Measurements from ENCODE around the gene TRRAP.
"Not testable (repeated sequence)": the region's sequence is repeated elsewhere in the genome, so short reads cannot be mapped to it uniquely, and the experiment has no call there.

The TRRAP gene

DNA sequence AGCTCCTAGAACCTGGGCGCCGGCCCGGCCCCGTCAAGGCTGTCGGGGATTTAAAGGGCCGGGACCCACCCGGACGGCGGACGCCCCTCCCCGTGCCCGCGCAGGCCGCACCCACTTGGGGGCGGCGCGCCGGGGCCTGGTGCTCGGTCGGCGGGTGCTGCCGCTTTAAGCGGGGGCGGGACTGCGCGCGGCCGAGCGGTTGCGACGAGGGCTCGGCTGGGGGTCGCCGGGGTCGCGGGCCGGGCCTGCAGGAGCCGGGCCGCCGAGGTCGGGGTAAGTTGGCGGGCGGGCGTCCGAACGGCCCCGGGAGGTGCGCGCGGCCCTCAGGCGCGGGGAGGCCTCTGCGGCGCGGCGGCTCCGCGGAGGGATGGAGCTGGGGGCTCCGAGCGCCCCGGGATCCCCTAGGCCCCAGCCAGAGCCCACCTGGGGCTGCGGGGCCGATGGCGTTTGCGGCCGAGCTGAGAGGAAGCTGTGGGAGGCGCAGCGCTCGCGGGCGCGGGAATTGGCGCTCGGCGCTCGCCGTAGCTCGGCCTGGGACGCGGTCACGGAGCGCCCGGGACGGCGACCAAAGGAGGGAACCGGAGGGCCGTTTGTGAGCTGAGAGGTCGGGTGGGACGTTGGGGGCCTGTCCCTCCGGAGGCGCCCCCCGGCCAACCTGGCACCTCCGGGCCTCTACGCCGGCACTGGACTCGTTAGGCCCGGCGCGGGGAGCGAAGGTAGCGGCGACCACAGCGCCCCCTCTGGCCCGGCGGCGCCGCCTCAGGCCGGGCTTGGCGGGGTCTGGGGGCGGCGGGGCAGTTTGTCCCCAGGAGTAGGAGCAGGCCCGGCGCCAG is at the start of gene TRRAP:
TSS of gene TRRAP (plus strand) at position 168 of the 833 bp plus-strand sequence. CDS start 2,619 bp downstream, outside the sequence.
- DNase-seq = peak; percentile 78

GRCh38 chr7:98830972-98831548 is 47.3 kb upstream of the TRRAP start:
- DNase-seq = no peak

- peak; percentile 38 for DNase-seq
These were observed 46.6 kb upstream of the TRRAP start for GRCh38 chr7:98831641-98832221.

- no peak for DNase-seq
These were observed 45.3 kb upstream of the TRRAP start for GRCh38 chr7:98833022-98833421.

GRCh38 chr7:98834949-98835348 is 43.4 kb upstream of the TRRAP start:
- DNase-seq = no peak

DNA sequence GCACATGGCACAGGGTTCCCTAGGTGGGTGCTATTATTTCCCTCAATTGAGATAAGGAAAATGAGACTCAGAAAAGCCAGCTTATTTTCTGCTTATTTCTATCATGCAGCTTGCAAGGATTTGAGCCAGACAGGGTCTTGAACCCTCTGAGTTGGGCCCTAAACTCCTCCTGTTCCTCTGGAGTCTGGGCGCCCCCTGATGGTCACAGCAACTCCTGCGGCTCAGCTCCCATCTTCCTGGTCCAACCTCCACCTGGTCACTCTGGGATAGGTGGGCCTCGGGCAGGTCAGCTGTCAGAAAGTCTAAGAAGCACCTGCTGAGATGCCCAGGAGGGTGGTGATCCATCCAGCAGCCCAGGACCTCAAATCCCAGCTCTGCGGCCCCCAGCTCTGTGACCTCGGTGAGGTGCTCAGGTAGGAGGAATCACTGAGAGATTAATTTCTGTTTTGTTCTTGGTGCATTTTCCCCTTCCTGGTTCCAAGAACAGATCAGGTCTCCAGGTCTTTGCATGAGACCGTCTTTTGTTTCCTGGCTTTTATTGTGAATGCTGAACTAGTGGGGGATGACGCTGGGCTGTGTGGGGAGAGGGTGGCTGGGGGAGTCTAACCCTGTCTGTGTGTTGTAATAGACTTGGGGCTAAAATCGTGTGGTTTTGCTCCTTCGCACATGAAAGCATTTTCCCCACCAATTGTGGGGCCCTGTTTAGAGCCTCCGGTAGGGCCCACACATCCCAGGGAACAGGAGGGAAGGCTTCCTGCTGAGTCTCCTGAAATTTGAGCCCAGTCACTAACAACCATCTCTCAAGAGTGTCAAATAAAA is 41.3 kb upstream of the TRRAP start:
- peak; percentile 7 for DNase-seq

DNA sequence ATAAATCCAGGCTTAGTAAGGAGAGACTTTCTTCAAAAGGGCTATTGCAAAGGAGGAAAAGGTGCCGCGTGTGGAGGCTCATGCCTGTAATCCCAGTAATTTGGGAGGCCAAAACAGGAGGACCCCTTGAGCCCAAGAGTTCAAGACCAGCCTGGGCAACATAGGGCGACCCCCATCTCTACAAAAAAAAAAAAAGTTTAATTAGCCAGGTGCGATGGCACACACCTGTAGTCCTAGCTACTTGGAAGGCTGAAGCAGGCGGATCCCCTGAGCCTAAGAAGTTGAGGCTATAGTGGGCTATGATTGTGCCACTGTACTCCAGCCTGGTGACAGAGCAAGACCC is 40.7 kb upstream of the TRRAP start:
- DNase-seq = no peak

- DNase-seq = no peak
These were observed 38.2 kb upstream of the TRRAP start for GRCh38 chr7:98840096-98840495.

GRCh38 chr7:98840722-98841121 is 37.6 kb upstream of the TRRAP start:
- no peak for DNase-seq

- peak; percentile 74 for DNase-seq
These were observed 36.9 kb upstream of the TRRAP start for GRCh38 chr7:98841179-98841997.

DNA sequence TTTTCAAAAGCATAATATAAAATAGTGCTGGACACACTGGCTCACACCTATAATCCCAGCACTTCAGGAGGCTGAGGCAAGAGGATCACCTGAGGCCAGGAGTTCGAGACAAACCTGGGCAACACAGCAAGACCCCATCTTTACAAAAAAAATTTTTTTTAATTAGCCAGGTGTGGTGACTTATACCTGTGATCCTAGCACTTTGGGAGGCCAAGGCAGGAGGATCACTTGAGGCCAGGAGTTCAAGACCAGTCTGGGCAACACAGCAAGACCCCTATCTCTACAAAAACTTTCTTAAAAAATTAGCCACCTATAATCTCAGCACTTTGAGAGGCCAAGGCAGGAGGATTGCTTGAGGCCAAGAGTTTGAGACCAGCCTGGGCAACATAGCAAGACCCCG is 35.8 kb upstream of the TRRAP start:
- not testable (repeated sequence) for DNase-seq

- no peak for DNase-seq
These were observed 29.4 kb upstream of the TRRAP start for GRCh38 chr7:98848918-98849317.

DNA sequence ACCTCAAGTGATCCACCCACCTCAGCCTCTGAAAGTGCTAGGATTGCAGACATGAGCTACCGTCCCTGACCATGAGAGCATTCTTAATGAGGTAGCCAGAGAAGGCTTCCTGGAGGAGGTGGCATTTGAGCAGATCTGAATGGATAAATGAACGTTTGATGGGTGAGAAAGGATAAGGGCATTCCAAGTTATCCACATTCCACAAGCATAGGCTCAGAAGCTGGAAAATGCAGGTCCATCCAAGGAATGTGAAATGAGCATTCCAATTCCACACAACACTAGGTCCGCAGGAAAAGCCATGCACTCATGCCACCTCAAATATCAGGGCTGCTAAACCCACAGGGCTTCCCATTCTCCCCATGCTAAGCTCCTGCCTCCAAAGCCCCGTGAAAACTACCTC is 25.5 kb upstream of the TRRAP start:
- no peak for DNase-seq

- no peak for DNase-seq
These were observed 22.5 kb upstream of the TRRAP start for GRCh38 chr7:98855610-98856422.

DNA sequence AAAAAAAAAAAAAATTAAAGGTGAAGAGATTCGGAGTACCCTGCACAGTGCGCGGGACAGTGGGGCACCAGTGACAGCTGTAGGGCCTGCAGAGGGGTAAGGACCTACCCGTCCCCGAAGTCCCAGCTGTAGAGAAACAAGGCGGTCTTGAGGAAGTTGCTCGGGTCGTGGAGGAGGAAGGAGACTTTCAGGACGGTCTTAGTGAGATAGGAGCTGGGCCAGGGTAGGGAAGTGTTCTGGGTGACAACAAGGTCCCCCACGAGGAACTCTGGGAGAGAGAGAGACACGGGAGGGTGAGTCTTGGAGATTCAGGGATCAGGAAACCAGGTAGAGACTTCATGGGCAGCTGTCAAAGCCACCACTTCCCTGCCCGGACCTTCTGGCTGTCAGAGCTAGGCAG is 18.3 kb upstream of the TRRAP start:
- no peak for DNase-seq

DNA sequence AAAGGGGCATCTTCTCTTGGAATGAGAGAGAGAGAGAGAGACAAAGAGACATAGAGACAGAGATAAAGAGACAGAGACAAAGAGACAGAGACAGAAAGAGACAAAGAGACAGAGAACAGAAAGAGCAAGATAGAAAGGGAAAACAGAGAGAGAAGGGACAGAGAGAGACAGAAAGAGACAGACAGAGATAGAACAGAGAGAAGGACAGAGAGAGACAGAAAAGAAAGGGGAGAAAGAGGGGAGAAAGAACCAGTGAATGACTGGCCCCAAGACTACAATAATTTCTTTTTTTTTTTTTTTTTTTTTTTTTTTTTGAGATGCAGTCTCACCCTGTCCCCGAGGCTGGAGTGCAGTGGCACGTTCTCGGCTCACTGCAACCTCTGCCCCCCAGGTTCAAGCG is 16.1 kb upstream of the TRRAP start:
- DNase-seq = no peak

- DNase-seq = no peak
These were observed 15.5 kb upstream of the TRRAP start for GRCh38 chr7:98862716-98863420.

- DNase-seq = no peak
These were observed 14.7 kb upstream of the TRRAP start for GRCh38 chr7:98863601-98864000.

DNA sequence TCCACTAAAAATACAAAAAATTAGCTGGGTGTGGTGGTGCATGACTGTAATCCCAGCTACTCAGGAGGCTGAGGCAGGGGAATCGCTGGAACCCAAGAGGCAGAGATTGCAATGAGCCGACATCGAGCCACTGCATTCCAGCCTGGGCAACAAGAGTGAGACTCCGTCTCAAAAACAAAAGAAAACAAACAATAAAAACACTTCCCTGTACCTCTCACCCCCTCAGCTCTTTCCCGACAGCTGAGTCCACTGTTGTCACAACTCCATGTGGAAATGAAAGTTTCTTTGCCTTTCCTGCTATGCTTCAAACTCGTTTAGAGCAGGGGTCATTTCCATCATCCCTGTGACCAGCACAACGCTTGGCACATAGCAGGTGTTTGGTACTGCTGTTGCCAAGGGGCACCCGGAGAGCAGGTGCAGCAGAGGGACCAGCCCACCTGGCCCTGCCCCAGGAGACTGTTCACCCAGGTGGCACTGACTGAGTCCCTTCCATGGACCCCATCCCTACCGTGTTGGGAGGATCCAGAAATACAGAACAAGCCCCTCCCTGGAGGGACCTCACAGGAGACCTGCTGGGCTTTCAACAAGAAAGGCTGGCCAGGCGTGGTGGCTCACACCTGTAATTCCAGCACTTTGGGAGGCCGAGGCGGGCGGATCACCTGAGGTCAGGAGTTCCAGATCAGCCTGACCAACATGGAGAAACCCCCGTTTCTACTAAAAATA is 13.4 kb upstream of the TRRAP start:
- DNase-seq = no peak

DNA sequence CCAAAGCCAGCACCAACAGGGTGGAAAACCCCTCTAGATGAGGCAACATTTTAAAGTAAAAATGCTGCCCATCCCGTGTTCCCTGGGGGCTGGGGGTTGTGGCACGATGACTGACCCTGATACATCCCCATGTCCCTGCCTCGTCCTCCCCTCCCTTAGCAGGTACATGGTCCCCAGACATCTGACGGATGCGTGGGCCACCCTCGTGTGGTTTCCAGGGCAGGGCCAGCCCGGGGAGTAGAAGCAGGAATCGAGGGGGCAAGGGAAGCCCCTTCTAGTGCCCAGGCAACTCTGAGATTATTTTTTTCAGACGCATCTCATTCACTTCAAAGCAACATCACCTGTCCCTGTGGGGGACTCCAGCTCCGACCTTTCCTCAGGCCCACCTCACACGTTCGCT is 12.0 kb upstream of the TRRAP start:
- DNase-seq = no peak
